Stimulated activated CD8-positive, alpha-beta memory T cell treated with anti-CD3 and anti-CD28 coated beads, Interleukin-2, amount 100 ng/mL, for 1 hour (primary cell): ENCODE measurements around the gene IQSEC1.

Source experiments
- DNase-seq, 2 donors: peaks; one replicate each; pipeline ENCODE4 v3.0.0-alpha.2; 2020; ENCODE audit warnings: low read depth in 2 of 2

The IQSEC1 gene

DNA sequence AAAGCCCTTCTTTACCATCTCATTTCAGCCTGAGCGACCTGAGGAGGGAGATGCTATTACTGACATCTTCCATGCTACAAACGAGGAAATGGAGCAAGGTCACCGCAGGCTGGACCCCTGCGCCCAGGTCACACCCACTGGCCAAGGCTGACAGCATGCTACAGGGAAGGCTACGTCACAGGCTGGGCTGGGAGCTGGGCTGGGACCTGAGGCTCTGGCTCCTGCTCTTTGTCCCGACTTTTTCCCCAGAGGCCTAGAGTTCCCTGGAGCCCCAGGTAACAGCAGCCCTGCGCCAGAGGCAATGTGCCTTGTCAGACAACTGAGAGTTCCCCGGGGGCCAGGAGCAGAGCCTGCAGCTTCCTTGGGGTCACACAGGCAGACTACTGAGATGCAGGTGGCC, 87.2 kb downstream of the IQSEC1 start:
- no peak for DNase-seq

DNA sequence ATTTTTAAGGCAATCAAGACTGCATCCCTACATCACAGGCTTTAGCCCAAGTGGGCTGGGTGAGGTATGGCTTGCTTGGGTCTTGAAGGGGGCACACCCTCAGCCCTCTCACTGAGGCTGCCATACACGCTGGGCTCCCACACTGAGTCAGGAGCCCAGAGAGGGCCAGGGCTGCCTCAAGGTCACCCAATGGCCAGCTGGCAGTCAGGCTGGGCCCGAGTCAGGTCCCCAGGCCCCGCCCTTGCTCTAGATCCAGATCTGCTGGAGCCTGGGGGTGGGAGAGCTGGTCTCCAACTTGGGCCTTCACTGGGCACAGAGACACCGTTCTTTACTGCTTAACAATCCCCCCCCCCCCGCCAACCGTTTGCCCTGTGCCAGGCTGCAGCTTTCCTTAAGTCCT, 88.1 kb downstream of the IQSEC1 start:
- no peak for DNase-seq

DNA sequence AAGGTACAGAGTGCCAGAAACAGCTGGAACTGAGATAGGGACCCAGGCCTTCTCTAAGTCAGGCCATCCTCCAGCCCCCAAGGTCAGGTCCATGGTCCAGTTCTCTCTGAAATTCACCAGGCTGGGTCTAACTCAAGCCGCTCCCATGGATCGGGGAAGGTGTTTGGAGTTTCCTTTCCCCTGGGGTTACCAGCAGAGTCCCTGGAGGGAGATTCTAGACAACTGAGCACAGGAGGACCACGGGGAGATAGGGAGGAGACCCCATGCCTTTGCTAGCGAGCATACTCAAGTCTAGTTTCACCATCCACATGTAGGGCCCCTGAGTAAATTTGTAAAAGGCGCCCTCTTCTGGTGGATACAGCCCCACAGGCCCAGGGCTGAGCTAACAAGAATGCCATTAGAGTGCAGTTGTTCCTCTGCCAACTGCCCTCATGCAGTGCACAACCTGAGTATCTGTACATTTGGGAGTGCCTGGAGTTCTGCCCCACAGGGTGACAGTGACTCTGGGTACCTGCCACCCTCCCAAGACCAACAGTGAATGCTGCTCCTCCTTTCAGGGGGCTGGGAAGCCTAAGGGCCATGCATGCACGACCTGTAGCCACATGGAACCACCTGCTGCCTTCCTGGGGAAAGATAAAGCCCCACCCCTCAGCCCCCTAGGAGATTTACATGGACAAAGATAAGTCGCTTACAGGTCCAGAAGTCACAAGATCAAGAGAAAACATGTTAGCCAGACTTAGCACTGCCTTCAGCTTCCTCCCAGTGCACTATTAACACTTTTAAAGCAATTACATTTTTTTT, 89.0 kb downstream of the IQSEC1 start:
- peak in 1 of 2 donors; percentile 34 for DNase-seq

DNA sequence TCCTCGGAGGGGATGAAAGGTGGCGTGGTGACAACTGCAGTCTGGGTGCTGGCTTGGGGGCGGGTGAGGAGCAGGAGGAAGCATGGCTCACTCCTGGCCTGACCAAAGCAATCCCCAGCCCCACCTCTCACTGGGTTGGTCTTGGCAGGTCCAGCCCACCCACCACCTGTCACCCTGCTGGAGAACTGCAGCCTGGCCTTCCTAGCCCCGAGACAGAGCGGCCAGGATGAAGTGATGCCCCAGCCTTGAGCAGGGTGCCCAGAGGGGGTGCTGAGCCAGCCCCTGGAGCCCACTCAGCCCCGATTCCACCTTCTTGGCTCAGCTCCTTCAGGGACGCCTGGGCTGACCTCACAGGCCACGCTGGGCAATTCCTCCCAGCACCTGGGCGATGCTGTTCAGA, 89.9 kb downstream of the IQSEC1 start:
- no peak for DNase-seq

DNA sequence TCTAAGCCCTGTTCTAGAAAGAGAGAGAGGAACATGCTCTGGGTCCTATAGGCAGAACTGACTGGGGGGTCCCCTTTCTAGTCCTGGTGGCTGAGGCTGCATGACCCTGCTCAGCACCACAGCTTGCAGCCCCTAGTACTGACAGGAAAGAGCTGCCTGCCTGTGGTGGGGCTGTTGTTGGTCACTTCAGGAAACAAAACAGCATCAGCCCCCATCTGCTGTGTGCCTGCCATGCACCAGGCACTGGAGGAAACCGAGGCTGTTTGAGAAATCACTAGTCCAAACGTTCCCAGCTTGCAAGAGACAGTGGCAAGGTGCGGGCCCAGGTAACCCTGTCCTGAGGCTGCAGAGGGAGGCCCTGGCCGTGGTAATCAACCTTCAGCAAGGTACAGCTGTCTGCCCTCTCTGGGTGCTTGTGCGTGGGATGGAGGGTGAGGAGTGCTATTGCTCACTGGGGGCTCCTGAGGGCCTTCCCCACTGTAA, 90.6 kb downstream of the IQSEC1 start:
- DNase-seq: no peak

DNA sequence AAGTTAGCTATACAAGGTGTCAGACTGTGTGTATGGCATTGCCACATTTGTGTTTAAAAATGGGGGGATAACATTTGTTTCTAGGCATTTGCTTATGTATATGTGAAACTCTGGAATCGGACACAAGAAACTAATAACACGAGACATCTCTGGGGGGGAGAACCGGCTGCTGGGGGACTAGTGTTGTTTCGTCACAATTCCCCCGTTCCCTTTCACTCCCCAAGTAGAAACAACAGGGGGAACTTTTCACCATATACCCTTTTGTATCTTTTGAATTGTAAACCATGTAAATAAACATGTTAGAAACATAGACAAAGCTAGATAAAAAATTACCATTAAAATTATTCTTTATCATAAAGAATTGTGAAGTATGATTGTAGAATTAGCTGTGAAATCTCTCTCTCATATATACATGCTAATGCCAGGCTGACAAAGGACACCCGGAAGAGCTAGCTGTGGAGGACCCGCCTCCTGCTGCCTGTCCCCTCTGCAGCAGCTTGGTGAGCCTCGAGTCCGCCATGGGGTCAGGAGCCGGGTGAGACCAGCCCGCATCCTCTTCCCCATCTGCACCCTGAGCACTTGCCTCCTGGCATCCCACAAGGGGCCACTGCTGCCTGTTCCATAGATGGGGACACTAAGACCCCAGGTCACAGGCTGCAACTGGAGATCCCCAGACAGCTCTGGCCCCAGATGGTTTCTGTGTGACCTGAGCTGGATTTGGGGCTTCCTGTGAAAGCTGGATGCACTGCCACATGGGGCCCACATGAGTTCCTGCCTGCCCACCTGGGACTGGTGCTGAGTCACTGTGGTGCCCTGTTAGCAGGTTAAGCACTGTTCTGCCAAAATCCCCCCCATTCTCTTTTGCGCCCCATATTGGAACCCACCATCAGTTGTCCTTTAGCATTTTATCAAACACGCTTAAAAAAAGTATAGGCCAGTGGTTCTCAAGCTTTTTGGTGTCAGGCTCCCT, 91.6 kb downstream of the IQSEC1 start:
- no peak for DNase-seq

DNA sequence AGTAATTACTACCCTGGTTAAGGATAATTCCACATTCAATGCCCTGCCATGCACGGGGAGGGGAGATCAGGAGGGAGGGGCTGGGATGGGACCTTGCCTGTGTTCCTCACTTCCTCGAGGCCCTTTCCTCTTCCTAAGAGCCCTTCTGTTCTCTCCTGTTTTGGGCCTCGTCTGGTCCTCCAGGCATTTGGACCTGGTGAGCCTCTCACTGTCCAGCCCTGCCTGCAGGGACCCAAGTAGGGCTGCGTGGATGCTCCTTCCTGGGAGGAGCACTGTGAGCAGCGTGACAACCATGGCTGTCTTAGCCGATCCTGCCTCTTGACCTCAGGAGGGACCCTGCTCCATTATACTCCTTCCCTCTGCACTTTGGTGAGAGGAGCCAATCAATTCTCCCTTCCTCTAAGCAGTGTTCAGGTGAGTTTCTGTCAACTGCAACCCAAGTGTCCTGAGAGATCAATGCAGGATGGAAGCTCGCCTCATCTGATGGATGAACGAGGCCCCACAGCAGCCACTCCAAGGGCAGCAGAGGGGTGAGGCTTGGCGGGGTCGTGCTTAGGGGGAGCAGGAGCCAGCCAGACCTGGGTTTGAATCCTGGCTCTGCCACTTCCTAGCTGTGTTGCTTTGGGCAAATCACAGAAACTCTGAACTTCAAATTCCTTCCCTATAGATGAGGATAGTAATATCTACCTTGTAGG, 92.5 kb downstream of the IQSEC1 start:
- DNase-seq: no peak

DNA sequence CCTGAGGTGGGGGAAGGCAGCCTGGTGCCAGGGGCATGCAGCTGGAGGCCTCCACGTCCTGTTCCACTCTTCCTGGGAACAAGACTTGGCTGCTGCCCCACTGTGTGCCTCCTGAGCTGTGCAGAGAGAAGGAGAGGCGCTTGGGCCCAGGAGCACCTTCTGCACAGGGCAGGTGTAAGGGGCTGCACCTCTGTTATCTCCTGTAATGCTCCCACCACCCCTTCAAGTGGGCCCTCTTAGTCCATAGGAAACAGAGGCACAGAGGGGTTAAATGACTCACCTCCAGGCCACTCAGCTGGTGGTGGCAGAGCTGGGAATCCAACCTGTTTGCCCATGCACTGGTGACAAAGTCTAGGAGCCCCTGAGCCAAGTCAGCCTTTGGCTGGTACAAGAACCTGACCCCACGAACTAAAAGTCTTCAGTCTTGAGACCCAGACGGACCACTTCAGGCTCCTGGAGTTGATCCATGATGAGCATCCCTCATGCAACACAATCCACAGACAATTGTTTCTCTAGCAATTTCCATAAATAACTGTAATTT, 93.2 kb downstream of the IQSEC1 start:
- no peak for DNase-seq

DNA sequence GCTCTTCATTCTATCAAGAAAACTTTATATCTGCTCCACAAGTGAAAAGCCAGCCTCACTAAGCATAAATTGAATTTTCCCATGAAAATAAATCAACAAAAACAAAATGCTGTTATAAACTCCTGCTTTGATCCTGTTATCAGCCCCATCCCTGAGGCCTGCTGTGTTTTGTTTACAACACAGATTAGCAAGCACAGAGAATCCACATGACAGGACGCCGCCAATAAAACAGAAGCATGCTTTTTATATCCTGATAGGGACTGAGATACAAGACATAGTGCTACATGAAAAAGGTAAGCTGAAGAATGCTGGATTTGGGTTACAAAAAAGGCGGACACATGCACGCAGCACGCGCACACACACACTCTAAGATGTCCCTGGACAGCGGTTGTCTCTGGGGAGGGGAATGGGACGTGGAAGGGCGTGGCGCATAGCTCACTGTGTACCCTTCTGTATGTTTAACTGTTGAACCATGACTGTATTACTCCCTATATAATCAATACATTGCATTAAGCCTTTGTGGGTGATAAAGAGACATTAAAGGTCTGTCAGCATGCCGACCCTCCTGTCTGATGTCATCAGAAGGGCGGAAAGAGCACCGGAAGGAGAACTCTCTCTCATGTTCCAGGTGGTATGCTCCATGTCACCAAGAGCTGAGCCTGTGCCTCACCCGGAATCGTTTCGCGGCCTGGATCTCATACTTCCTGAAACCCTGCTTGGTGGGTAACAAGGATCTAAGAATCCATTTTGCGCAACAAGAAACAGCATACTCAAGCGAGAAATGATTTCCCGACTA, 93.9 kb downstream of the IQSEC1 start:
- no peak for DNase-seq

DNA sequence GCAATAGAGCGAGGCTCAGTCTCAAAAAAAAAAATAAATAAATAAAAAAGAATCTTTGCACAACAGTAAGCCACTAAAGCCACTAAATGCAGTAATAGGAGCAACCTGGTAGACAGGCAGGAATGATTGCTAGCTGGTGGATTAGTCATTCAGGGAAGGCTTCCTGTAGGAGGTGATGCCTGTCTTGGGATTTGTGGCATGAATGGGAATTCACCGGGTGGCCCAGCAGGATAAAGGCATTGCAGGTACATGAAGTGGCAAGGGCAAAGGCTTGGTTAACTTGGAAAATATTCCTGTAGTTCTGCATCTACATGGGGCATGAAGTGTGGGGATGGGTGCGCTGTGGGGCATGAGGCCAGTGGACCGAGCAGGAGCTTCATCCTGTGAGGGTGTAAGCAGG, 94.5 kb downstream of the IQSEC1 start:
- no peak for DNase-seq

DNA sequence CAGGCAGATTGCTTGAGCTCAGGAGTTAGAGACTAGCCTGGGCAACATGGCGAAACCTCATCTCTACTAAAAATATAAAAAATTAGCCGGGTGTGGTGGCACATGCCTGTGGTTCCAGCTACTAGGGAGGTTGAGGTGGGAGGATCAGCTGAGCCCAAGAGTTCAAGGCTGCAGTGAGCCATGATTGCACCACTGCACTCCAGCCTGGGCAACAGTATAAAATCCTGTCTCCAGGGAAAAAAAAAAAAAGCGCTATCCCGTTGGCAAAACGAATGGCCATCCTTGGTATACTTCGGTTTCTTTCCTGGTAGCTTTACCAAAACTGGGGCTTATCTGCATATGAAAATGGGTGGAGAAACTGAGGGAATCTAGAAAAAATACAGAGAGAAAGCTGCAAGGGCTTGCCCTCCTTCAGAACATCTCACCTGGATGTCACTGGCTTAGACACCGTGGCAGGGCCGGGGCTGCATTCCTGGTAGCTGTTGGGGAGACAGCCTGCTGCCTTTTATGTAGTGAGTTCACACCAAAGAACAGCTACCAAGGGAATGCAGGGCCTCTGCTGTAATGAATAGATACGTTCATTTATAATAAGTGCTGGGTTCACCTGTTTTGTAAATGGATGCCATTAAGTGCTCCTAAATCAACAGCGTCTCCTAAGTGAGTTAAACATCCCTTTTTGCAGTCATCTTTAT, 96.0 kb downstream of the IQSEC1 start:
- no peak for DNase-seq

DNA sequence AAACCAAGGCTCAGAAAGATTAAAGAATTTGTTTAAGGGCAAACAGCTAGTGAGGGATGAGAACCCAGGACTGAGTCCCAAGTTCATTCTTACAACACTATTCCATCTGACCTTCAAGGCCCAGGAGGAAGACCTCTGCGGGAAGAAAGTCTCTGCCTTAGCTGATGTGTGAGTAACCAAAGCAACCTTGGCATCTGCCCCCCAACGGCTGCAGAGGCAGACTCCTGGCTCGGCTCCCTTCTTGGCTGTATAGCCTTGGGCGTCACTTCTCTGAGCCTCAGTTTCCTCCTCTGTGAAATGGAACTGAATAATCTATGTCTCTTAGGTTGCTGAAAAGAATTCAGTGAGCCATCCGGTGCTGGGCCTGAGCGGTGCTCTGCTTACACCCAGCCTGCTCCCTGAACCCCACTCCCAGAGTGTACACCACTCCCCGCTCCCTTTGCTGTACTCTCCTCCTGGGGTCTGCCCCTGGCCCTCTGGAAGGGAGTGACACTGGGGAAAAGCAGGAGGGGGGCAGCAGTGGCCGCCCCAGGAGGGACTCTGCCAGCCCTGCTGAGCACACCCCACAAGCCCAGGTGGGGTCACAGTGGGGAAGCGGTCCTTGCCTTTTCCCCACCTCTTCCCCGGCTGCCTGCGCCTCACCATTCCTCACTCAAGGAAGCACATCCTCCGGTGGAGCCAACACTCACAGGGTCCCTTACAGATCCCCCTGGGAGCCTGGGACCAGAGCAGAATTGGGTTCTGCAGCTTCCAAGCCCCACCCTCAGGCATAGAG, 97.3 kb downstream of the IQSEC1 start:
- DNase-seq: no peak

DNA sequence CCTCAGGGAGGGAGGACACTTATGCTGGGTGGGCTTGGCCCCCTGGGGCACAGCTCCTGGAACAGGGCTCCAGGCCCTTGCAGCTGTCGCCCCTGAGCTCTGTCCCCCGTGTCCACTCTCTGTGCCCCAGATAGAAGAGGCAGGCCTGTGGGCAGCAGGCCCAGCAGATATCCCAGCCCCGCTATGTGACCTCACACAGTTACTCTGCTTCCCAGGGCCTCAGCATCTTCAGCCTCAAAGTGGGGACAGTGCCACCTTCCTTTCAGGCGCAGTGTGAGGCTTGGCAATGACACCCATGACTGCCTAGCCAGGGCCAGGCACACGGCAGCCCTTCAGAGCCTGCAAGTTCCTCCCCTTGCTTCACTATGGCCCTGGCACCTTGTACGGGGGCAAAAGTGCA, 98.4 kb downstream of the IQSEC1 start:
- no peak for DNase-seq

DNA sequence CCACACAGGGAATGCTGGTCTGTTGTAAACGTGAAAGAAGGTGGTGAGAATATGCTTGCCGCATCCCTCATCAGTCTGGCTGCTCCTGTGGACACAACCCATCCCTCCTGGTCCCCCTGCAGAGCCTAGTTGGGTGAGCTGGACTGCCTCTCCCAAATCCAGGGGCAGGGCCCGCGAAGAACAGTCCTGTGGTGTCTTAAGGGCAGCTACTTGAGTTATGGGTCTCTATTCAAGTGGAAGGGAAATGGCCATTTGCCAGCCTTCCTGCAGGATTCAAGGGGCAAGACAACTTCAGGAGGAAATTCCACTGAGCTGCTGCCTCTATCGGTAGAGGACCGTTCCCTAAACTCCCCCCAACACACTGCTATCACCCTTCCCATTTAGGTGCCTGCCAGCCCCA, 98.9 kb downstream of the IQSEC1 start:
- DNase-seq: no peak

DNA sequence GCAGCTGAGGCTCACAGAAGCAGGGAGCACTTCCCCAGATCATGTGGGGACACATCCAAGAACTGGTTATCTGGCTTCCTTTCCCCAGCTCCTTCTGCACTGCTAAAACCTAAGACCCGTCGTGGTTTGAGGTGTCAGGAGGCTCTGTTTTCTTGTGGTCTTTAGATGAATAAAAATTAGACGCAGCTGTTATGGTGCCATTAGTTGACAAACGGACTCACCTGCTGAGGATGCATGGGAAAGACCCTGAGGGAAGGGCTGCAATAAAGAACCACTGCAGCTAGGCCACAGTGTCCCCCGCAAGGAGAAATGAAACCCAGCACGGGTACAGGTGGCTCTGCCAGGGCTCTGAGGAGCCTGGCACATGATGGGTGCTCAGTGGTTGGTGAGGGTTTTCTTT, 99.4 kb downstream of the IQSEC1 start:
- no peak for DNase-seq

DNA sequence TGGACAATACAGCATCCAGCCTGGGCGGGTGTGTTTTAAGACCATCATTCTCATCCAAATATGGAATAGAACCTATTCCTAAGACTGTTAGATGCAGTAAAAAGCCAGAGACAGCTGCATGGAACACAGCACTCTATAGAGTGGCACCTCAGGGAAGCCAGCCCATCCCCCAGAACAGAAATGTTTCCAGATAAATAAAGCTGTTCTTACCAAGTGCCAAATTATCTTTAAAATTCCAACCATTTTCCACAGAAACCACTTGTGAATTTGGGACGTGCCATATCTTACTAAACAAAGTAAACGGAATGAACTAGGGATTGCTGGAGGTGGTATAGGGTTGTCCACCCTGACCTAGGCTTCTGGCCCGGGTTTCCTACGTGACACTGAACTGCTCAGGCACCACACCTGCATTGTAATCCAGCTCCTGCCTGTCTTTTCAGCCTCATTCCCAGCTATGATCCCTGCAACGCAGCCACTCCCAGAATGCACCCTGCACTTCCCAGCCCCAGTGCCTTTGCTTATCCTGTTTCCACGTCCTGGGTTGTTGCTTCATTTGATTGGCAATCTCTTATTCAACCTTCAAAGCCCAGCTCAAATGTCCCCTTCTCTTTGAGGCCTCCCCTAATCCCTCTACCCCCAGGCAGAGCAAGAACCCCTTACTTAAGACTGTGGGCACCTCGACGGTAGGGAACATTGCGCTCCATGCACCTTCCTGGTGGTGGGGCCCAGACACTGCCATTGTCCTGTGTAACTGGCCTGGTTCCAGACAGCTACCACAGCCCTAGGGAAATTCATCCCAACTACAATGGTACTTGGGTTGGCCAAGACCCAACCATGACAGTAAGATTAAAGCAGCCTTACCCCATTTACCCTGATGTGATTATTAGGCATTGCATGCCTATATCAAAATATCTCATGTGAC, 100.2 kb downstream of the IQSEC1 start:
- no peak for DNase-seq

DNA sequence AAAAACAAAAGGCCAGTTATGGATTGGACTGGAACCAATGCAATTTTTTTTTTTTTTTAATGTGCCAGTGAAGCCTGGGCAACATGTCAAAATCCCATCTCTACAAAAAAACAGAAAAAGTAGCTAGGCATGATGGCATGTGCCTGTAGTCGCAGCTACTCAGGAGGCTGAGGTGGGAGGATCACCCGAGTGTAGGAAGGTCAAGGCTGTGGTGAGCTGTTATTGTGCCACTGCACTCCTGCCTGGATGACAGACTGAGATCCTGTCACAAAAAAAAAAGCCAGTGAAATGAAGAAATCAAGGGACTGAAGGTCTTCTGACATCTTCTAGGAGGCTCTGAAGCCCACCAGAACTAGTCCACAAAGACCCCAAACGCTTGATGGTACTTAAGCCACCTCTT, 101.2 kb downstream of the IQSEC1 start:
- DNase-seq: no peak

DNA sequence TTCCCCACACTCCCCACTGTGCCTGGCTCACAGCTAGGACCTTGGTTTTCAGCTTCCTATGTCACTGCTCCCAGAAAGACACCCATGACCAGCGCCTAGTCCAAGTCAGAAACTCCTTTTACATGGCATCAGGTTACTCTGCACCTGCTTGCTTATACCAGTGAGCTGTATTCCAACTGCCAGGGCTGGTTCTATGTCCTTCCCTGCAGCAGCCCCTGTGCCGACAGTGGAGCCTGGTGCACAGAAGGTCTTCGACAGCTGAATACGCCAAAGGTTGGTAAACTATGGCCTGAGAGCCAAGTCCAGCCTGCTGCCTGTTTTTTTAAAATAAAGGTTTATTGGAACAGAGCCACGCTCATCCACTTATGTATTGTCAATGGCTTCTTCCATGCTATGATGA, 102.5 kb downstream of the IQSEC1 start:
- DNase-seq: no peak

DNA sequence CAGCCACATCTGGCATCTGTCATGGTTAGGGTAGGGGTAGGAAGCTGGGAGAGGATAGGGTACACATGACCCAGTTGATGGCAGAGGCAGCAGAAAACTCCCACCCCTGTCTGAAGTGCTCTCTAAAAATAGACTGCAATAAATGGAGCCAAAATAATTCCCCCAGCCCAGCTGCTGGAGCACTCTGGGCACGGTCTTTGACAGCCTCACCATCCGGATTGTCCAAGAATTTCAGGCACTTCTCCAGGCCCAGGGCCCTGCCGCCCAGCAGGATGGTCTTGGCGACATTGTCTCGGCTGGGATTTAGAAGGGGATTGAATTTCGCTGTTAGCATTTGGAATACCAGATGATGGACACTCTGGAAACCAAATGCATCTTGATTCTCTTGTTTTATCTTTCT, 103.7 kb downstream of the IQSEC1 start:
- no peak for DNase-seq
